ENCODE measurements around the gene PSMD4.

PSMD4 gene

GRCh38 chr1:151289991-151290708 lies 35.6 kb downstream of the PSMD4 start:
- H3K9ac ChIP-seq (ENCODE audit: low read length): no peak overlapping the region
- no peaks in the 10 kb centered on the region for H3K9me3 ChIP-seq (ENCODE audit: control insufficient read depth, low read length)
- peaks cover 42% of the 10 kb centered on the region for H3K36me3 ChIP-seq (ENCODE audit: control insufficient read depth, insufficient read depth, low read length)

GRCh38 chr1:151290709-151291303 lies 36.3 kb downstream of the PSMD4 start:
- H3K36me3 ChIP-seq (ENCODE audit: control insufficient read depth, insufficient read depth, low read length): peaks cover 42% of the 10 kb centered on the region
- H3K9me3 ChIP-seq (ENCODE audit: control insufficient read depth, low read length): no peaks in the 10 kb centered on the region
- no peaks in the 10 kb centered on the region for H3K4me1 ChIP-seq (ENCODE audit: control insufficient read depth, insufficient read depth, low read length)
- no peaks in the 10 kb centered on the region for H3K27me3 ChIP-seq (ENCODE audit: control insufficient read depth, insufficient read depth, low read length)
- no peak overlapping the region for H3K4me3 ChIP-seq (ENCODE audit: low read length)
- no peak overlapping the region for H3K9ac ChIP-seq (ENCODE audit: low read length)

More at GRCh38 chr1:151289991-151290708, 35.6 kb downstream of the PSMD4 start:
- no peaks in the 10 kb centered on the region for H3K27me3 ChIP-seq (ENCODE audit: control insufficient read depth, insufficient read depth, low read length)
- no peaks in the 10 kb centered on the region for H3K4me1 ChIP-seq (ENCODE audit: control insufficient read depth, insufficient read depth, low read length)
- H3K4me3 ChIP-seq (ENCODE audit: low read length): no peak overlapping the region

DNA sequence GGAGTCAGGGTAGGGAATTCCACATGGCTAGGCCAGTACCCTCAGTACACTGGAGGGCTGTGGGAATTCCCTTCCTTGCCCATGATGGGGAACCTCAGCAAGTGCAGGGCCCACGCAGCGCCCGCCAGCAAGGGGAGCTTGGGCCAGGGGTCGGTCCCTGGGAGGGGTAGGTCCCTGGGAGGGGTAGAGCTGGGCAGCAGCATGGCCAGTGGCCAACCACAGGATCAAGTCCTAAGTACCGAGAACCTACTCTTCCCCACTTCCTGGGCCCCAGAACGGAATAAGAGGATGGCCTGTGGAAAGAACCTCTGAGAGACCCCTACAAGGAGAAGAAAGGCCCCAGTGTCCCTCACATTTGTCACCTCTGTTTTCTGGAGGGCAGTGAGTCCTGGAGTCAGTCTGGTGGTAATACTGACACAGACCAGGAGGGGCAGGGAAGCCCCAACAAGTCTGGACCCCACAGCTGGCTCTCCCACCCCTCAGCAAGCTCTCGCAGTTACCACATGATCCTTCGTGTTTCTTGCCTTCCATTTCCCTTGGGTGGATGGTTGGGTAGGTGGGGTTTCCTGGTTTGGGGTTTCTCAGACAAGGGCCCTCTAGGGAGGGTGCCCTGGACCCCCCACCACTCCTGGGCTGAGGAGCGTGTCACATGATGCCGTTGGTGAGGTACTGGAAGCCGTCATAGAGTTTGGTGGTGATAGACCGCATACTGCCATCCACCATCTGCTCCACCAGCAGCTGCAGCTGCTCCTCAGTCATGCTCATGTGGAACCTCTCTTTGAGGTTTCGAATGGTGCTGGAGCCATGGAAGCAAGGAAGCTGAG lies 37.9 kb downstream of the PSMD4 start:
- Histone ChIP-seq H3K4me1 (ENCODE audit: control insufficient read depth, insufficient read depth, low read length) (no peaks in the 10 kb centered on the region), H3K9me3 (ENCODE audit: control insufficient read depth, low read length) (no peaks in the 10 kb centered on the region), H3K9ac (ENCODE audit: low read length) (no peak overlapping the region), H3K27me3 (ENCODE audit: control insufficient read depth, insufficient read depth, low read length) (no peaks in the 10 kb centered on the region), H3K4me3 (ENCODE audit: low read length) (no peak overlapping the region), H3K36me3 (ENCODE audit: control insufficient read depth, insufficient read depth, low read length) (peaks cover 35% of the 10 kb centered on the region)

- Histone ChIP-seq H3K27me3 (ENCODE audit: control insufficient read depth, insufficient read depth, low read length) (no peaks in the 10 kb centered on the region), H3K36me3 (ENCODE audit: control insufficient read depth, insufficient read depth, low read length) (peaks cover 39% of the 10 kb centered on the region), H3K9me3 (ENCODE audit: control insufficient read depth, low read length) (no peaks in the 10 kb centered on the region), H3K4me3 (ENCODE audit: low read length) (no peak overlapping the region), H3K9ac (ENCODE audit: low read length) (no peak overlapping the region), H3K4me1 (ENCODE audit: control insufficient read depth, insufficient read depth, low read length) (no peaks in the 10 kb centered on the region)
These were observed 38.6 kb downstream of the PSMD4 start for GRCh38 chr1:151293093-151293492.

DNA sequence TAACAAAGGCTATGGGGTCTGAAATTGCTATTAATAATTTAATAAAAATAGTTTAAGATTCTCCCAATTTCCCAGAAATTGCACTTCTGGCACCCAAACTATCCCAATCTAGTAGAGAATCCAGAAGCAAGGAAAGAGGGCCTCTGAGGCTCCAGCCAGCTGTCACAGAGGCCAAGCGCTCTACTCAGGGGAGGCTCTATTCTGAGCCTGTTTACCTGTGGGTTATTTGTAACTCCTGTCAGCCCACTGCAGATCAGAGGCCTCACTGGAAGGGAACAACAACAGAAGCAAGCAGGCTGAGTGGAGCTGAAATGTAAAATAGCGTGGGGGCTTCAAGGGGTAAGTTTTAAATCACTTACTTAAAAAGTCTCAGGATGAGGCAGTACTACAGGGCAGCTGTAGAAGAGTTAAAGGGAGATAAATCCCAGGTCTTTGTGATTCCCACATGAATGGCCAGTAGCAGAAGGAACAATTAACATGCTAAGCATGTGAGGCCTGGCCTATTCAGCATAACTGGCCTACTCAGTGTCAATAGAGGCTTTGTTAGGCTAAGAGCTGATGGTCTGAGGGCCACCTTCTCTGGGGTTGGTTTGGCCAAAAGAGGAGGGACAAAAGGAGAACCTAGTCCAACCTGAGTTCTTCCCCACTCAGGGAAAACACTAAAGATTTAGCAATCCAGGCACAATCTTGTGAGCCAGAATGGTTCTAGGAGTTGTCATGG lies 40.4 kb downstream of the PSMD4 start:
- Histone ChIP-seq H3K4me3 (ENCODE audit: low read length) (no peak overlapping the region), H3K9me3 (ENCODE audit: control insufficient read depth, low read length) (no peaks in the 10 kb centered on the region), H3K27me3 (ENCODE audit: control insufficient read depth, insufficient read depth, low read length) (no peaks in the 10 kb centered on the region), H3K4me1 (ENCODE audit: control insufficient read depth, insufficient read depth, low read length) (no peaks in the 10 kb centered on the region), H3K36me3 (ENCODE audit: control insufficient read depth, insufficient read depth, low read length) (peaks cover 33% of the 10 kb centered on the region), H3K9ac (ENCODE audit: low read length) (no peak overlapping the region)

DNA sequence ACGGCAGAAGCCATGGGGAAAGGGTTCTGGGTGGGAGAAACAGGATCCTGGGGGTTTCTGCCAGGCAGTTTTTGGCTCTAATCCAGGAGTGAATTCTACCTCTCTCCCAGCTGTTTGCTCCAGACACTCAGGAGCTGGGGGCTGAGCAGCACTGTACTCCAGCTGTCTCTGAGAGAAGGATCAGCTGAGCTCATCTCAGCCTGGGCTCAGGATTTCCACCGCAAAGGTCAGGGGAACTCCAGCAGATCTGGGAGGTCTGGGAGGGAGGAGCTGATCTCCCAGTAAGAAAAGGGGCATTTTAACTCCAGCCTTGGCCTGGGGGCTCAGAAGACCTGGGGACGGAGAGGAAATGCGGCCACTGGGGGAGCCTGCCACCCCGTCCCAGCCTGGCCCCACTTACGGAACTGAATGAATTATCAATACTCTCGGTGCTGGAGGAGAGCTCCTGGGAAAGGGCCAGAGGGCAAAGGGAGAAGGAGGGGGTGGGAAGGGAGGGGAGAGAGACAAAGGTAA lies 55.3 kb downstream of the PSMD4 start:
- Histone ChIP-seq H3K4me3 (ENCODE audit: low read length) (no peak overlapping the region), H3K9ac (ENCODE audit: low read length) (no peak overlapping the region), H3K9me3 (ENCODE audit: control insufficient read depth, low read length) (no peaks in the 10 kb centered on the region), H3K27me3 (ENCODE audit: control insufficient read depth, insufficient read depth, low read length) (no peaks in the 10 kb centered on the region), H3K4me1 (ENCODE audit: control insufficient read depth, insufficient read depth, low read length) (peaks cover 32% of the 10 kb centered on the region), H3K36me3 (ENCODE audit: control insufficient read depth, insufficient read depth, low read length) (peaks cover 24% of the 10 kb centered on the region)

DNA sequence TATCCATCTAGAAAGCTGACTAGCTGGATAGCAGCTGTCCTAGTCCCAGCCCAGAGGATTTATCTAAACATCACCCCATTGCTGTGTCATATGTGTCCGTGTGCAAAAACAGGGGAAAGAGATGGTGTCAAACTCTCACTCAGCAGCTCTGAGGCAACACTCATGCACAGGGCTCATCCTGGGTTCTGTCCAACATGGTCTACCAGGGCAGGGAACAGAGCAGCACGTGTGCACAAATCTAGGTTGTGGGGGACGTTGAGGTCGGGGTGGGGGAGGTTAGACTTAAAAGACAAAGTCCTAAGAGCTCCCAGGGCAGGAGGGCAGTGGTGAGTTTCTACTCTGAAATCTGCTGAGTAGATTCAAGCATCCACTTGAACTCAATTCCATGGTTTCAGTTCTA lies 56.5 kb downstream of the PSMD4 start:
- Histone ChIP-seq H3K9me3 (ENCODE audit: control insufficient read depth, low read length) (no peaks in the 10 kb centered on the region), H3K9ac (ENCODE audit: low read length) (no peak overlapping the region), H3K4me1 (ENCODE audit: control insufficient read depth, insufficient read depth, low read length) (peaks cover 32% of the 10 kb centered on the region), H3K36me3 (ENCODE audit: control insufficient read depth, insufficient read depth, low read length) (peaks cover 17% of the 10 kb centered on the region), H3K4me3 (ENCODE audit: low read length) (no peak overlapping the region), H3K27me3 (ENCODE audit: control insufficient read depth, insufficient read depth, low read length) (no peaks in the 10 kb centered on the region)

- Histone ChIP-seq H3K9ac (ENCODE audit: low read length) (no peak overlapping the region), H3K36me3 (ENCODE audit: control insufficient read depth, insufficient read depth, low read length) (peaks cover 18% of the 10 kb centered on the region), H3K4me3 (ENCODE audit: low read length) (no peak overlapping the region), H3K9me3 (ENCODE audit: control insufficient read depth, low read length) (no peaks in the 10 kb centered on the region), H3K27me3 (ENCODE audit: control insufficient read depth, insufficient read depth, low read length) (no peaks in the 10 kb centered on the region), H3K4me1 (ENCODE audit: control insufficient read depth, insufficient read depth, low read length) (peaks cover 32% of the 10 kb centered on the region)
These were observed 57.2 kb downstream of the PSMD4 start for GRCh38 chr1:151311589-151312331.

DNA sequence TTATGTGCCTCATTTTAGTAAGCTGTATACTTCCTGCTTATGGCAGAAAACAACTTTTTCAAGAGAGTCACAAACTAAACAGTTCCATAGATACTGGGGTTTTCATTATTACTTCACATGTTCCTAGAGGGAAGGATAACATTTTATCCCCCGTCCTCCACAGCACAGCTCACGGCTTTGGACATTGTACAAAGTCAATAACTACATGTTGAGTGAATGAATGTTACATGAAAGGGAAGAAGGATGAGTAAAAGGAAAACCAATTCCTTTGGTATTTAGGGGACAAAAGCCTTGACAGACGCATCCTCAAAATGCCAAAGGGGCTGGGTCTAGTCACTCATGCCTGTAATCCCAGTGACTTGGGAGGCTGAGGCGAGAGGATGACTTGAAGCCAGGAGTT lies 57.9 kb downstream of the PSMD4 start:
- H3K9ac ChIP-seq (ENCODE audit: low read length): no peak overlapping the region
- no peaks in the 10 kb centered on the region for H3K9me3 ChIP-seq (ENCODE audit: control insufficient read depth, low read length)
- H3K4me3 ChIP-seq (ENCODE audit: low read length): no peak overlapping the region
- H3K4me1 ChIP-seq (ENCODE audit: control insufficient read depth, insufficient read depth, low read length): peaks cover 32% of the 10 kb centered on the region
- H3K36me3 ChIP-seq (ENCODE audit: control insufficient read depth, insufficient read depth, low read length): peaks cover 15% of the 10 kb centered on the region
- H3K27me3 ChIP-seq (ENCODE audit: control insufficient read depth, insufficient read depth, low read length): no peaks in the 10 kb centered on the region

GRCh38 chr1:151312826-151313225 lies 58.3 kb downstream of the PSMD4 start:
- H3K4me1 ChIP-seq (ENCODE audit: control insufficient read depth, insufficient read depth, low read length): peaks cover 32% of the 10 kb centered on the region
- H3K4me3 ChIP-seq (ENCODE audit: low read length): no peak overlapping the region
- H3K9me3 ChIP-seq (ENCODE audit: control insufficient read depth, low read length): no peaks in the 10 kb centered on the region
- no peak overlapping the region for H3K9ac ChIP-seq (ENCODE audit: low read length)
- H3K36me3 ChIP-seq (ENCODE audit: control insufficient read depth, insufficient read depth, low read length): peaks cover 13% of the 10 kb centered on the region
- no peaks in the 10 kb centered on the region for H3K27me3 ChIP-seq (ENCODE audit: control insufficient read depth, insufficient read depth, low read length)

GRCh38 chr1:151313501-151313900 lies 59.0 kb downstream of the PSMD4 start:
- Histone ChIP-seq H3K4me3 (ENCODE audit: low read length) (no peak overlapping the region), H3K9me3 (ENCODE audit: control insufficient read depth, low read length) (no peaks in the 10 kb centered on the region), H3K4me1 (ENCODE audit: control insufficient read depth, insufficient read depth, low read length) (peaks cover 32% of the 10 kb centered on the region), H3K36me3 (ENCODE audit: control insufficient read depth, insufficient read depth, low read length) (peaks cover 13% of the 10 kb centered on the region), H3K9ac (ENCODE audit: low read length) (no peak overlapping the region), H3K27me3 (ENCODE audit: control insufficient read depth, insufficient read depth, low read length) (no peaks in the 10 kb centered on the region)

Data from mucosa of stomach (tissue), 1 donor.